K562 (cell line): Measurements from ENCODE around the gene TTC9B. TPM values are rescaled to one million over a fixed set of nuclear protein-coding genes. Genes with fewer than 3 reads are reported as not detected.

Source experiments
- ATAC-seq: fragments of 200-7000 bp; cut with Tn5 transposase; 3 replicates; pipeline ENCODE4 v1.9.1; 2020; ENCODE audit warnings: moderate library complexity
- BruUV-seq: library from RNA; stranded (reverse); fragments of 400-500 nt; replicated peaks from 2 replicates; lab custom pipeline; 2021; lab: Mats Ljungman, UMichigan
- CTCF ChIA-PET: fragments of 300-600 bp; formaldehyde crosslinking; extraction: SDS; loops from one replicate; lab custom pipeline; 2021; ENCODE audit warnings: low intra/inter-chr PET ratio; lab: Yijun Ruan, JAX
- POLR2A ChIA-PET: fragments of 300-600, 350-650 bp; sonication (Branson Sonifier 250); formaldehyde crosslinking; extraction: SDS; loops from one replicate; lab custom pipeline; 2021; ENCODE audit warnings: antibody characterized with exemption, inconsistent platforms; lab: Yijun Ruan, JAX
- DNase-seq, 4 experiments: peaks; one replicate each; pipeline versions ENCODE4 v3.0.0 to v3.0.0-alpha.2; 2011 to 2018; ENCODE audit warnings: low spot score in 3 of 4, mixed read lengths in 3 of 4; ENCODE audit errors: extremely low read depth in 1 of 4
- FAIRE-seq: peaks from 2 replicates; lab custom pipeline; 2011; peaks lifted over from hg19 to GRCh38; lab: Jason Lieb, UNC
- H2AFZ ChIP-seq: 2 replicates; pipeline ENCODE4 v1.6.0; 2011; ENCODE audit warnings: low read depth, low read length, control low read depth, inconsistent platforms
- H3K27ac ChIP-seq: fragments of 200-600 bp; 3 replicates; pipeline ENCODE4 v1.8.0; 2011; ENCODE audit warnings: low read depth, mild to moderate bottlenecking, control low read depth, inconsistent platforms, low read length, moderate library complexity, mixed read lengths; ENCODE audit errors: extremely low read depth
- H3K27me3 ChIP-seq, 2 experiments: fragments of 300-600 bp in 1 of 2; 2 replicates in 1 of 2; 3 replicates in 1 of 2; pipeline versions ENCODE4 v1.6.0 to v1.8.0; 2011; ENCODE audit warnings: inconsistent platforms in 2 of 2, low read length in 2 of 2, mild to moderate bottlenecking in 1 of 2, mixed read lengths in 1 of 2, moderate library complexity in 1 of 2; ENCODE audit not compliant: control insufficient read depth in 2 of 2, insufficient read depth in 2 of 2
- H3K36me3 ChIP-seq: fragments of 300-600 bp; 3 replicates; pipeline ENCODE4 v1.8.0; 2011; ENCODE audit warnings: mild to moderate bottlenecking, low read length, inconsistent platforms; ENCODE audit not compliant: control insufficient read depth, insufficient read depth
- H3K4me1 ChIP-seq, 2 experiments: fragments of 200-600 bp in 1 of 2; replicated peaks in 1 of 2; 2 replicates in 1 of 2; 3 replicates in 1 of 2; pipeline versions ENCODE4 v1.5.1 to v1.8.0; 2011; ENCODE audit warnings: inconsistent platforms in 2 of 2, low read length in 2 of 2, mild to moderate bottlenecking in 1 of 2, mixed read lengths in 1 of 2, moderate library complexity in 1 of 2; ENCODE audit not compliant: control insufficient read depth in 2 of 2, insufficient read depth in 2 of 2
- H3K4me2 ChIP-seq: 2 replicates; pipeline ENCODE4 v1.6.1; 2011; ENCODE audit warnings: low read length, control low read depth, inconsistent platforms, mixed read lengths; ENCODE audit not compliant: insufficient read depth
- H3K4me3 ChIP-seq: fragments of 200-600 bp; sonication (generic), shearing (Covaris generic); 2 replicates; pipeline ENCODE4 v1.5.1; 2016; ENCODE audit warnings: control low read depth, inconsistent platforms
- H3K79me2 ChIP-seq: fragments of 200-600 bp; 3 replicates; pipeline ENCODE4 v1.8.0; 2011; ENCODE audit warnings: low read length, inconsistent platforms; ENCODE audit not compliant: control insufficient read depth, insufficient read depth
- H3K9ac ChIP-seq, 2 experiments: 2 replicates each; pipeline versions ENCODE4 v1.6.0 to v1.6.1; 2011; ENCODE audit warnings: low read depth in 2 of 2, low read length in 2 of 2, control low read depth in 1 of 2, inconsistent platforms in 1 of 2, mild to moderate bottlenecking in 1 of 2, mixed read lengths in 1 of 2; ENCODE audit not compliant: insufficient read depth in 1 of 2
- H3K9me1 ChIP-seq: one replicate; pipeline ENCODE4 v1.6.0; 2011; ENCODE audit warnings: inconsistent platforms, mild to moderate bottlenecking, low read length, moderate library complexity; ENCODE audit not compliant: control insufficient read depth, insufficient read depth
- H3K9me3 ChIP-seq: replicated peaks from 2 replicates; pipeline ENCODE4 v1.5.1; 2011; ENCODE audit warnings: low read depth, low read length, inconsistent platforms; ENCODE audit not compliant: control insufficient read depth, insufficient read depth
- H4K20me1 ChIP-seq: replicated peaks from 2 replicates; pipeline ENCODE4 v1.6.1; 2011; ENCODE audit warnings: low read length, inconsistent platforms, mixed read lengths; ENCODE audit not compliant: control insufficient read depth, insufficient read depth
- ADNP ChIP-seq: fragments of 200-800 bp; sonication (Bioruptor generic); IDR thresholded peaks from 2 replicates; pipeline ENCODE4 v1.6.1; 2016; ENCODE audit warnings: missing genetic modification characterization, missing compliant biosample characterization
- ARNT ChIP-seq, 2 experiments: fragments of 450-650 bp; IDR thresholded peaks; 2 replicates each; pipeline ENCODE4 v1.6.1; 2016; ENCODE audit warnings: mild to moderate bottlenecking in 1 of 2
- BCOR ChIP-seq: fragments of 450-650 bp; IDR thresholded peaks from 2 replicates; pipeline ENCODE4 v1.6.1; 2016
- FOXM1 ChIP-seq, 2 experiments: fragments of 450-650 bp in 1 of 2; sonication (generic) in 1 of 2; formaldehyde crosslinking in 1 of 2; IDR thresholded peaks; 2 replicates each; pipeline versions ENCODE4 v1.6.1 to v1.9.0; 2017 to 2022; ENCODE audit warnings: low read depth in 2 of 2, mild to moderate bottlenecking in 2 of 2, missing genetic modification reagents in 1 of 2, moderate library complexity in 1 of 2
- GABPB1 ChIP-seq: sonication (generic); formaldehyde crosslinking; IDR thresholded peaks from 2 replicates; pipeline ENCODE4 v1.8.0; 2022; ENCODE audit warnings: mild to moderate bottlenecking, missing genetic modification reagents
- KDM1A ChIP-seq, 2 experiments: fragments of 450-650 bp; IDR thresholded peaks; 2 replicates each; pipeline ENCODE4 v1.6.1; 2016; ENCODE audit warnings: mild to moderate bottlenecking in 2 of 2
- KLF13 ChIP-seq: fragments of 450-650 bp; IDR thresholded peaks from 2 replicates; pipeline ENCODE4 v1.6.1; 2016; ENCODE audit warnings: missing genetic modification characterization, low read depth, mild to moderate bottlenecking, missing compliant biosample characterization, moderate library complexity, borderline replicate concordance
- MEF2D ChIP-seq: conservative IDR thresholded peaks from 2 replicates; pipeline ENCODE4 v1.6.1; 2016; ENCODE audit warnings: low read depth, missing genetic modification characterization, missing compliant biosample characterization
- NFE2 ChIP-seq: IDR thresholded peaks from 2 replicates; pipeline ENCODE4 v1.6.1; 2014; ENCODE audit warnings: antibody characterized with exemption, low read depth
- RBM25 ChIP-seq: fragments of 200-400 bp; formaldehyde crosslinking; IDR thresholded peaks from 2 replicates; pipeline ENCODE4 v1.6.1; 2018; ENCODE audit warnings: low read length, low read depth, moderate library complexity; ENCODE audit not compliant: severe bottlenecking
- RCOR1 ChIP-seq, 2 experiments: IDR thresholded peaks; 2 replicates each; pipeline ENCODE4 v1.6.1; 2012; ENCODE audit warnings: low read depth in 2 of 2, low read length in 2 of 2, borderline replicate concordance in 1 of 2, improper control_type of control experiment in 1 of 2
- ZNF124 ChIP-seq: sonication (generic); formaldehyde crosslinking; IDR thresholded peaks from 2 replicates; pipeline ENCODE4 v1.8.1; 2022; ENCODE audit warnings: missing genetic modification reagents
- ZNF324 ChIP-seq: fragments of 250-450 bp; sonication (Bioruptor Pico); IDR thresholded peaks from 2 replicates; pipeline ENCODE4 v1.4.0; 2020; ENCODE audit warnings: mild to moderate bottlenecking
- ZNF785 ChIP-seq: fragments of 250-450 bp; sonication (Bioruptor Pico); IDR thresholded peaks from 2 replicates; pipeline ENCODE4 v1.4.0; 2020; ENCODE audit warnings: mild to moderate bottlenecking
- WGBS: fragments of 100-300 bp; shearing (Covaris generic); methylation state at CpG from one replicate; pipeline ENCODE4 v1.1.6; 2016; ENCODE audit warnings: low coverage, mixed read lengths; ENCODE audit not compliant: insufficient coverage; ENCODE audit errors: missing lambda C conversion rate; 5-methylcytosine and 5-hydroxymethylcytosine counted together
- in situ Hi-C: fragments of 300-500 bp; cut with MboI; formaldehyde crosslinking; loops from 4 replicates; pipeline ENCODE4 v1.15.0; 2018; ENCODE audit warnings: inconsistent platforms, mixed read lengths
- intact Hi-C: fragments of 100-400 bp; cut with micrococcal nuclease; formaldehyde crosslinking; loops from 2 replicates; pipeline ENCODE4 v1.14.2; 2022
- polyA plus RNA-seq, 8 experiments: library from polyadenylated mRNA; depleted of rRNA in 4 of 8; stranded (reverse) in 5 of 8; unstranded in 3 of 8; fragments of >200 nt; fragmentation: Nextera tagmentation in 2 of 8; fragmentation: Illumina TruSeq in 1 of 8; extraction: Ambion mirVana in 2 of 8; extraction: Trizol in 1 of 8; gene quantifications; 2 replicates each; pipeline versions ENCODE4 v1.2.1 to v1.2.3, GENCODE V29; 2011 to 2014; ENCODE audit warnings: inconsistent platforms in 1 of 8, missing spikeins in 1 of 8
- total RNA-seq, 7 experiments: library from RNA; depleted of rRNA in 6 of 7; stranded (reverse); fragments of >200 nt in 6 of 7; fragmentation: Illumina TruSeq in 2 of 7; extraction: Trizol in 2 of 7; gene quantifications; 2 replicates each; pipeline versions ENCODE4 v1.2.1 to v1.2.3, GENCODE V29; 2011 to 2021; ENCODE audit warnings: low replicate concordance in 1 of 7

Gene TTC9B
- total and polyA plus RNA-seq, 9 of the 15 experiments (the other 6 are each of a cell fraction or from before 2014, with no cell fraction given): 0.06 to 0.14 TPM; not detected in 7

DNA sequence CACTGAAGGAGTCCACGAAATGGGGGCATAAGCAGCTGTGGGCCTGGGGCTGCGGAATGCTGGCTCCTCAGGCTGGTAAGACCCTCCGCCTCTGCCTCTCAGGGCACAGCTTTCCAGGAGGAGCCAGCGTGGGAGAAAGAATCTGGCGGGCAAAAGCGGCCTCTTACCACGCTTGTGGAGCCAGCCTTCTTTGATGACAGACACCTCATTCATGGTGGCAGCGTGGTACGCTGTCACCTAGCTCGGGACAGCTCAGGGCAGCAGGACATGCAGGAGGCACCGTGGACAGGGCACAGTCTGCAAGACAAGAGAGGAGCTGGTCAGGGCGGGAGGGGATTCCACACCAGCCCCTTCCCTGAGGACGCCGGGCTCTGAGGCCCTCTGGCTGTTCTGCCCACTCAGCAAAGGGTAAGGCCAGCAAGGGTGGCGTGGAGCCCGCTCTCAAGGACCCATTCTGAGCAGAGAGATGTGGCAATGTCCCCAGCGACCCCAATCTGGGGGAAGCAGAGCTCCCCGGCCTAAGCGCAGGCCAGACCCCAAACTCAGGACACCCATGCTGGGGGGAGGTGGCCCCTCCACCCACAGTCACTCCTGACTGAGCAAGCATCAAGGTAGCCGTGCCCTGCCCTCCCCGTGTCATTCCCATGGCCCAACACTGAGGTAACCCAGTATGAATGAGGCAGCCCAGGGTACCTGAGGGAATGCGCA lies 47.0 kb upstream of the TTC9B start:
- ChIA-PET POLR2A (interaction anchor here (0.5 kb wide), 1 partner anchor 9 kb away, joined by 3 read pairs; no protein-coding TSS in a partner anchor), CTCF (no interaction called here)
- H2AFZ ChIP-seq: no peak overlapping the region
- DNase-seq (no peak), FAIRE-seq (no peak), ATAC-seq (no peak)
- in situ Hi-C loops (no loop called here), intact Hi-C loops (no loop called here)
- H3K9me3 ChIP-seq: no peaks in the 10 kb centered on the region
- H3K27ac ChIP-seq: no peak overlapping the region
- peak overlapping the region in 1 of 2 experiments; percentile 81; a peak in 2 of 4 replicates for H3K9ac ChIP-seq
- no peak overlapping the region for H3K4me2 ChIP-seq
- WGBS: 97% methylated on average over 21 of the region's 22 CpGs
- peaks cover 16% of the 10 kb centered on the region; the same call in 1 of the 2 replicates for H4K20me1 ChIP-seq
- TF ChIP-seq ARNT (IDR thresholded peaks at IDR 0.05) (no peak), ADNP (0 out of 2 replicates have a peak, but pooled peaks have one; percentile 6)
- peaks cover 75% of the 10 kb centered on the region for H3K36me3 ChIP-seq
- H3K4me1 ChIP-seq: peaks cover 29 to 62% of the 10 kb centered on the region in 2 experiments; a peak in 4 of 5 replicates
- H3K27me3 ChIP-seq: no peaks in the 10 kb centered on the region
- H3K9me1 ChIP-seq: no peaks in the 10 kb centered on the region
- H3K4me3 ChIP-seq: no peak overlapping the region
- no TSS peak for BruUV-seq
- H3K79me2 ChIP-seq: peaks cover 84% of the 10 kb centered on the region

DNA sequence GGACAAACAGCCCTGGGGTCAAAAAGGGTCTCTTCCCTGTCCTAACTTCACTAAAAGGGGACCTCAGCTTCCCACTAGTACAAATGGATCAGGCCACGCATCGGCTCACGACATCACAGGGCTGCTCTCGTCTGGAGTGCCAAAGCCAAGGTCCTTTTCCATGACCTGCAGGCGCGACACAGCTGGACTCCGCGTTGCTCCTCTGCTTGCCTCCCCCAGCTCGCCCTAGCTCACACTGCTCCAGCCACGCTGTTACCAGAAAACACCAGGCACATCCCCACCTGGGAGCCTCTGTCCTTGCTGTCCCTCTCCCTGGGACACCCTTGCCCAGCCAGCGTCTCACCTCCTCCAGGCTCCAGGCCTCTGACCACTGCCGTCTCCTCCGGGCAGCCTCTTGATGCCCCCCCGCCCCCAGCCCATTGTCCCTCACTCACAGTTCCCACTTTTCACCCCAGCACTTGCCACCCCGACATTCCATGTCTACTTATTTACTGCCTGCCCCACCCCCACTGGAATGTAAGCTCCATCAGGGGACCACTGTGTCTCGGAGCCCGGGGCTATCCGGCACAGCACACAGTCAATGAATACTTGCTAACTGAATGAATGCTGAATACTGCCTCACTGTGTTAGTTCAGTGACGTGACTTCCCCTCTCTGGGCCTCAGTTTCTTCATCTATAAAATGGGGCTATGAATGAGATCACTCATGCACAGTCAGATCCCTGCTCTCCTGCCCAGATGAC lies 46.3 kb upstream of the TTC9B start:
- FAIRE-seq: no peak
- TF ChIP-seq BCOR (peak; percentile 91), ZNF785 (CRISPR knock-in tag) (no peak), ZNF124 (CRISPR knock-in tag) (no peak), NFE2 (no peak), MEF2D (tag) (no peak), ZNF324 (CRISPR knock-in tag) (no peak), RBM25 (peak; percentile 66), RCOR1 (IDR thresholded peaks at IDR 0.05; ENCODE audit: borderline replicate concordance in 1 of 2, low read depth in 2 of 2, low read length in 2 of 2) (peak in 1 of 2 experiments; percentile 31; a peak in 1 of 4 replicates), KLF13 (tag) (no peak), GABPB1 (no peak), FOXM1 (IDR thresholded peaks at IDR 0.05; ENCODE audit: low read depth) (no peak), FOXM1 (CRISPR knock-in tag; IDR thresholded peaks at IDR 0.05; ENCODE audit: low read depth) (no peak), KDM1A (IDR thresholded peaks at IDR 0.05) (peak in 1 of 2 experiments; percentile 73; a peak in 3 of 4 replicates)

More for the DNA sequence above, 46.3 kb upstream of the TTC9B start:
- no peak overlapping the region for H2AFZ ChIP-seq
- ATAC-seq (no peak), DNase-seq (no peak)
- no peak overlapping the region for H3K27ac ChIP-seq
- no peak overlapping the region for H3K4me2 ChIP-seq
- H3K4me3 ChIP-seq: no peak overlapping the region
- no peaks in the 10 kb centered on the region for H3K9me1 ChIP-seq
- H3K27me3 ChIP-seq: no peaks in the 10 kb centered on the region
- ChIA-PET POLR2A (interaction anchor here (0.5 kb wide), 1 partner anchor 9 kb away, joined by 3 read pairs; no protein-coding TSS in a partner anchor), CTCF (no interaction called here)
- peaks cover 23 to 55% of the 10 kb centered on the region in 2 experiments; a peak in 4 of 5 replicates for H3K4me1 ChIP-seq
- peaks cover 16% of the 10 kb centered on the region; the same call in 1 of the 2 replicates for H4K20me1 ChIP-seq
- peaks cover 84% of the 10 kb centered on the region for H3K79me2 ChIP-seq
- intact Hi-C loops (no loop called here), in situ Hi-C loops (no loop called here)
- WGBS: 84% methylated on average over 18 of the region's 19 CpGs
- no TSS peak for BruUV-seq
- no peaks in the 10 kb centered on the region for H3K9me3 ChIP-seq
- H3K36me3 ChIP-seq: peaks cover 70% of the 10 kb centered on the region
- peak overlapping the region in 1 of 2 experiments; percentile 28; a peak in 1 of 4 replicates for H3K9ac ChIP-seq
